Uterus (tissue), 2 donors: Measurements from ENCODE around the gene LYRM4.

Experiments used
- POLR2A ChIP-seq, 2 donors: fragments of 450-650 bp; IDR thresholded peaks; one replicate each; pipeline ENCODE4 v1.6.1; 2016; ENCODE audit warnings: antibody characterized with exemption in 2 of 2, mild to moderate bottlenecking in 1 of 2, moderate library complexity in 1 of 2
- TF ChIP-seq, protein P1 (sequence below), 4 experiments: fragments of 200-600 bp in 2 of 4; fragments of 450-650 bp in 2 of 4; sonication (generic) in 2 of 4; IDR thresholded peaks; one replicate each; pipeline ENCODE4 v1.5.1; 2016 to 2019; ENCODE audit warnings: antibody characterized with exemption in 4 of 4, mild to moderate bottlenecking in 2 of 4, moderate library complexity in 1 of 4

- TF ChIP-seq, protein P1, sequence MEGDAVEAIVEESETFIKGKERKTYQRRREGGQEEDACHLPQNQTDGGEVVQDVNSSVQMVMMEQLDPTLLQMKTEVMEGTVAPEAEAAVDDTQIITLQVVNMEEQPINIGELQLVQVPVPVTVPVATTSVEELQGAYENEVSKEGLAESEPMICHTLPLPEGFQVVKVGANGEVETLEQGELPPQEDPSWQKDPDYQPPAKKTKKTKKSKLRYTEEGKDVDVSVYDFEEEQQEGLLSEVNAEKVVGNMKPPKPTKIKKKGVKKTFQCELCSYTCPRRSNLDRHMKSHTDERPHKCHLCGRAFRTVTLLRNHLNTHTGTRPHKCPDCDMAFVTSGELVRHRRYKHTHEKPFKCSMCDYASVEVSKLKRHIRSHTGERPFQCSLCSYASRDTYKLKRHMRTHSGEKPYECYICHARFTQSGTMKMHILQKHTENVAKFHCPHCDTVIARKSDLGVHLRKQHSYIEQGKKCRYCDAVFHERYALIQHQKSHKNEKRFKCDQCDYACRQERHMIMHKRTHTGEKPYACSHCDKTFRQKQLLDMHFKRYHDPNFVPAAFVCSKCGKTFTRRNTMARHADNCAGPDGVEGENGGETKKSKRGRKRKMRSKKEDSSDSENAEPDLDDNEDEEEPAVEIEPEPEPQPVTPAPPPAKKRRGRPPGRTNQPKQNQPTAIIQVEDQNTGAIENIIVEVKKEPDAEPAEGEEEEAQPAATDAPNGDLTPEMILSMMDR (IDR thresholded peaks at IDR 0.05), result no peak
- no peak for TF ChIP-seq POLR2A (IDR thresholded peaks at IDR 0.05)
Observed at GRCh38 chr6:5094327-5094726, 166.4 kb downstream of the LYRM4 start.
